Central memory CD8-positive, alpha-beta T cell (primary cell): ENCODE measurements around the gene VDAC2.
A peak's percentile ranks its signal among the peaks of the same experiment; 100 is the strongest.

Experiments used
- ATAC-seq: fragments of 150-1000 bp; cut with Tn5 transposase; replicated peaks from 2 replicates; pipeline ENCODE4 v1.10.0; 2022; ENCODE audit warnings: mild to moderate bottlenecking, moderate FRiP score, moderate number of reproducible peaks; ENCODE audit not compliant: poor library complexity, severe bottlenecking; ENCODE audit errors: extremely low read depth
- DNase-seq, 2 donors: peaks; one replicate each; pipeline ENCODE4 v3.0.0; 2021; ENCODE audit warnings: low spot score in 2 of 2
- H3K27ac Mint-ChIP-seq: one replicate; pipeline ENCODE4 v1.8.0; 2022; ENCODE audit warnings: low read depth, mild to moderate bottlenecking, moderate library complexity, mixed read lengths
- H3K27me3 Mint-ChIP-seq: one replicate; pipeline ENCODE4 v1.8.0; 2022; ENCODE audit warnings: mixed read lengths
- H3K36me3 Mint-ChIP-seq: one replicate; pipeline ENCODE4 v1.8.0; 2022; ENCODE audit warnings: mild to moderate bottlenecking, moderate library complexity, mixed read lengths; ENCODE audit not compliant: insufficient read depth
- H3K4me1 Mint-ChIP-seq: one replicate; pipeline ENCODE4 v1.8.0; 2022; ENCODE audit warnings: mixed read lengths
- H3K4me3 Mint-ChIP-seq: one replicate; pipeline ENCODE4 v1.8.0; 2022; ENCODE audit warnings: mild to moderate bottlenecking, moderate library complexity, mixed read lengths
- H3K9me3 Mint-ChIP-seq: one replicate; pipeline ENCODE4 v1.8.0; 2022; ENCODE audit warnings: mixed read lengths

Gene VDAC2

DNA sequence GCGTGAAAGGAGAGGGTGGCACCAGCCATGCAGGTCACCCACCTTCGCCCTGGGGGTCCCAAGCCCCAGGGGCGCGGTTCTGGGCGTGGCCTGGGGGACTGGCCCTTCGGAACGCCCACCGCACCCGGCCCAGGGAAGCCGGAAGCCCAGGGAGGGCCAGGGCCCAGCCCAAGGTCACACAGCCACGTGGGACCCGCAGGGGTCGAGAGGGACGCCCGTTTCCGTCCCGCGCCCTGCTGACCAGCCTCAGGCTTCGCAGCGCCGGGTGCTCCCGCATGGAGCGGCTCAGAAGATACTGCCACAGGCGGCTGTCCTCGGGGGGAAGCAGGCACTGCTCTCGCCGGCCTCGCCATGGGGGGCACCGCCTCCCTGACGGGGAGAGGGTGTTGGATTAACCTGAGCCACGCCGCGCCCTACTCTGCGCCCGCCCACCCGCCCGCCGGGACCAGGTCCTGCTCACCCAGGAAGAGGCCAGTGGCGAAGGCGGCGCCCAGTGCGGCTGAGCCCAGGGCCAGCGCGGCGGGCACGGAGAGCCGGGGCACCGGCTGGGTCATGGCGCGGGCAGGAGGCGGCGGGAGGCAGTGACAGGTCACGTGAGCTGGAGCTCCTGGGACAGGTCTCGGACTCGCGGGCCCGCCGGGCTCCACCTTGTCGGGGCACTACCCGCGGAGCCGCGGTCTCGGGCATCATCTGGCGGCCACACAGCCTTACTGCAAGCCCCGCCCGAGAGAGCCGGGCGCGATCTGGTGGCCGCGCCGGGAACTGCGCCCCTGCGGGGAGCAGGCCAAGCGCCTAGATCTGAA is 25.0 kb downstream of the VDAC2 start, which contains the start of gene COMTD1:
COMTD1 (minus strand) TSS at position 583 of the 803 bp plus-strand sequence; CDS start at position 554, 29 bp downstream.
- peak; percentile 67 for ATAC-seq
- Mint-ChIP-seq H3K4me1 (peaks cover 16% of the 10 kb centered on the region), H3K9me3 (no peaks in the 10 kb centered on the region), H3K4me3 (peak within 1 kb of the TSS; percentile 75), H3K27ac (peak within 1 kb of the TSS; percentile 62), H3K36me3 (peaks cover 28% of the 10 kb centered on the region), H3K27me3 (no peaks in the 10 kb centered on the region)
- DNase-seq: peak; percentile 88 to 92

DNA sequence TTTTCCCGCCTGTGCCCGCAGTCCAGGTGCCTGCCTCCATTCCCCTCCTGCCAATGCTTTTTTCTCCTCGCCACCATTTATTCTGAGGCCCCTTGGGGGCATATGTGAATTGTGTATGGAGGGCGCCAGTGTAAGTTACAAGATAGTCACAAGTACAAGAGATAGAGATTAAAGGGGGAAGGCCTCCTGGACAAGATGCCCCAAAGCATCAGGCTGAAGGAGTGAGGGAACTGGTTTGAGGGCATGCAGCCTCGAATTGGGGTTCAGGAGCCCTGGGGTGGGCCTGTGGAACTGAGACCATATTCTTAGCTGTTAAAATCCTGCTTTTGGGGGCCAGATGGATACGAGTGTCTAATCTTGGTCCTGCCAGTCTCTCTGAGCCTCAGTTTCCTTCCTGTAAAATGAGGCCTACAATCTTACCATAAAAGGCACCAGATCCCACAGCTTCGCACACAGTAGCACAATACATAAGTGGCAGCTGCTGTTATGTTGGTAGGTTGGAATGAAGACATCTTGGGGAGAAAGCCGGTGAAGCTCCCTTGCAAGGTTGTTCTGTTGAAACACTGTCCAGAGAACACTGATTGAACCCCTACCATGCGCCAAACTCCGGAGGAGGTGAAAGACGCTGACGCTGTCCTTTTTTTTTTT is 25.7 kb downstream of the VDAC2 start:
- H3K27me3 Mint-ChIP-seq: no peaks in the 10 kb centered on the region
- peaks cover 12% of the 10 kb centered on the region for H3K4me1 Mint-ChIP-seq
- peaks cover 21% of the 10 kb centered on the region for H3K36me3 Mint-ChIP-seq
- H3K27ac Mint-ChIP-seq: peak overlapping the region; percentile 62
- no peaks in the 10 kb centered on the region for H3K9me3 Mint-ChIP-seq
- DNase-seq: no peak
- peak overlapping the region; percentile 75 for H3K4me3 Mint-ChIP-seq
- ATAC-seq: no peak

DNA sequence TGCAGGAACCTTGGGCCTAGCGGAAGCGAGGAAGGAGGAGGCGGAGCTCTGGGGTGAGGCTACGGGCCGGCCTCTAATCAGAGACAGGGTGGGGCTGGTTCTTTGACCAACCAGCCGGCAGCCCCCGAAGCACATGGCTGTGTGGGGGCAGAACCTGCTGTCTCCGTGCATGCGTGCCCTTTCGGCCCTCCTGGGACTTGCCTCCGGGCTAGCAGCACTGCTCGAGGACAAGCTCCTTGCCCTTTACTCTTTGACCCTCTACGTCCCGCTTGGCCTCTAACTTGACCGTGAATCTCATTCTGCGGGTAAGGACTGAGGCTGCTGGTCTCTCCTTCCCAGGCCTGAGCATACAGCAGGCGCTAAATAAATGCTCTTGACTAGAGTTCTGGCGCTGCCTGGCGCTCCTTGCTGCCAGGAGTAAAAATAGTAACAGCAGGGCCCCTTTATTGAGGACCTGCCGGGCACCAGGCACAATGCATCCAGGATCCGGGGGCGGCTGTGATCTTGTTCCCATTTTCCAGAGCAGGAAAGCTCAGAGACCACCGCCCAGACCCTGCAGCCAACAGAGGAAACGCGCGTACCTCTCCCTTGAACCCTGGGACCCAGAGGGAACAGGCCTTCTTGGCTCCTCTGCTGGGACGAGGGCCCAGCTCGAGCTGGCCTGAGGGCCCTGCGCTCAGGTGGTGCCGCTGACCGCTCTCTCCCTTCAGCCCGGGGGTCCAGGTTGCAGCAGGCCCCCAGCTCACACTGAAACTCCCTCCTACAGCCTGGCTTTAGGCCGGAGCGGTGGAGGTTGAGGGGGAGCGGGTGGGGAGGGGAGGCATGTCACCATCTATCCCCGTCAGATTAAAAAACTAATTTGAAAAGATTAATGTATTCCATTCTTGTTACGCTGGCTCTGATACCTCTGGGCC is 27.8 kb downstream of the VDAC2 start:
- no peaks in the 10 kb centered on the region for H3K9me3 Mint-ChIP-seq
- no peak overlapping the region for H3K4me3 Mint-ChIP-seq
- DNase-seq (no peak), ATAC-seq (no peak)
- H3K36me3 Mint-ChIP-seq: peaks cover 5% of the 10 kb centered on the region
- H3K27me3 Mint-ChIP-seq: no peaks in the 10 kb centered on the region
- peaks cover 9% of the 10 kb centered on the region for H3K4me1 Mint-ChIP-seq
- H3K27ac Mint-ChIP-seq: no peak overlapping the region

DNA sequence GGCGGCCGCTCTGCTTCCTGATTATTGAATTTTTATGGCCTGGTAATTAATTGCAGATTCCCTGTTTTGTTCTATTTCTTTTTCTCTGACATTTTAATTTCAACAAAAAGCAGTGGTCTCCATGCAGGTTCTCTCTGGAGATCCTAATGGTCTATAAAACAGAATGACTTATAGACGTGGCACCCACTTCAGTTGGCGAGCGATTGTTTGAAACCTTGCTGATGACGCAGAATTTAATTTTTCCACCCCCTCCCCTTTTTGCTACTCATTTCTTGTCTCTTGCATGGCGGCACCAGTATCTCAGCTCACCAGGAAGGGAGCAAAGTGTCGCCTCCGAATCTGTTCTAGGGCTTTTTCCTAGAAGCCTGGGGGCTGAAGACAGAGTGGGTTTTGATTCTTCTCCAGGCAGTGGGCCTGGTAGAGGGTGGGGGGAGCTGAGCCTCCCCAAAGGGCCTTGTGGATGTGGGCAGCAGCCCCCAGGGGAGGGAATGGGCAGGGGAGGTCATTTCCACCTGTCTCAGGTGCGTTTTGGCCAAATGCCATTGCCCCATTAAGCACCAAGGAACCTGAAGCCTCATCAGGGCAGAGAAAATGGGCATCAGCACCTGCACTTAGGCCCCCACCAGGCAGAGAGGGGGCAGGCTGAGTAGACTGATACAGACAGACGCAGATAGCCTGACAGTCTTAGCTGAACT is 28.6 kb downstream of the VDAC2 start:
- ATAC-seq: no peak
- Mint-ChIP-seq H3K27ac (no peak overlapping the region), H3K36me3 (no peaks in the 10 kb centered on the region), H3K27me3 (no peaks in the 10 kb centered on the region), H3K4me1 (peaks cover 5% of the 10 kb centered on the region), H3K9me3 (no peaks in the 10 kb centered on the region), H3K4me3 (no peak overlapping the region)
- no peak for DNase-seq

DNA sequence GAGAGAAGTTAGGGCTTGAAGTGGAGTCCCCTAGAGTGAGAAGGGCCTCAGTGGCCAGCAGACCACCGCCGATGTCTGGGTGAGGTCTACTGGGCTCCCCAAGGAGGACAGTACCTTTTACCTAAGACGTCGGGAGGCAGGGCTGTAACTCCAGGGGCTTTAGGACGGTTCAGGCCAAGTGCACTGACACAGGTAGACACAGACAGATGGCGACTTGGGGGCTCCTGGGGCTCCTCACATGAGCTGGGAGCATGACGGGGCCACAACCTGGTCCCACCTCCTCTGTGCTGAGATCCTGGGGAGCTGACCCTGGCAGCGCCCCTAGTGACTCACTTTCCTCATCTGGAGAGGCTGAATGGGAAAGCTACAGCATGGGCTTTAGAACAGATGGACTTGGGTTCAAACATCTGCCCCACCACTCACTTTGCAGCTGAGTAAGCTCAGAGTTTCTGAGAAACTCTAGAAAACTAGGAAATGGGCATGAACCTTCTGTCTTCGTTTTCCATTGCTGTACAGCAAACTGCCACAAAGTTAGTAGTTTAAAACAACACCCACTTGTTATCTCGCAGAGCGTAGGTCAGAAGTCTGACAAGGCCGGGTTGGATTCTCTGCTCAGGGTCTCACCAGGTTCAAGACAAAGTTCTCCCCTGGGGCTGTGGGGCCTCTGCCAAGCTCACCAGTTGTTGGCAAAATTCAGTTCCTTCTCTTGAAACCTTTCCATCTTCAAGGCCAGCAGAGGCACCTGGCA is 29.9 kb downstream of the VDAC2 start:
- Mint-ChIP-seq H3K27me3 (no peaks in the 10 kb centered on the region), H3K4me1 (peaks cover 5% of the 10 kb centered on the region), H3K36me3 (no peaks in the 10 kb centered on the region), H3K4me3 (no peak overlapping the region), H3K27ac (no peak overlapping the region), H3K9me3 (no peaks in the 10 kb centered on the region)
- DNase-seq: no peak
- no peak for ATAC-seq

DNA sequence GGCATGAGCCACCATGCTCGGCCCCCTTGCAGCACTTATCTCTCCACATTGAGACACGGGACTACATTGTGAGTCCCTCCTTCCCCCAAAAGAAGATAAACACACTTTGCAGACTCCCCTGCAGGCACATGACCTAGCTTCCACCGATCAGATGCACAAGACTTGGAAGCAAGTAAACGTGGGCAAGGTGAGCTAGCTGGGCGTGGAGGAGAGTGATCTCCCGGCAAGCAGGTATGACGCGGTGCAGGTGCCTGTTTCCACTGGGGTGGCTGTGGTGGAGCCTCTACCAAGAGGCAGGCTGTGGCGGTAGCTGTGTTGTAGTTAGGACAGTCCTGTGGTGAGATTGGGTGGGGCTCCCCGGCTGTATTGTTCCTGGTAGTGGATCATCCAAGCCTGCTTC is 32.8 kb downstream of the VDAC2 start:
- H3K27me3 Mint-ChIP-seq: no peaks in the 10 kb centered on the region
- DNase-seq: no peak
- H3K9me3 Mint-ChIP-seq: no peaks in the 10 kb centered on the region
- no peak overlapping the region for H3K27ac Mint-ChIP-seq
- no peak overlapping the region for H3K4me3 Mint-ChIP-seq
- no peaks in the 10 kb centered on the region for H3K36me3 Mint-ChIP-seq
- H3K4me1 Mint-ChIP-seq: no peaks in the 10 kb centered on the region
- ATAC-seq: no peak

DNA sequence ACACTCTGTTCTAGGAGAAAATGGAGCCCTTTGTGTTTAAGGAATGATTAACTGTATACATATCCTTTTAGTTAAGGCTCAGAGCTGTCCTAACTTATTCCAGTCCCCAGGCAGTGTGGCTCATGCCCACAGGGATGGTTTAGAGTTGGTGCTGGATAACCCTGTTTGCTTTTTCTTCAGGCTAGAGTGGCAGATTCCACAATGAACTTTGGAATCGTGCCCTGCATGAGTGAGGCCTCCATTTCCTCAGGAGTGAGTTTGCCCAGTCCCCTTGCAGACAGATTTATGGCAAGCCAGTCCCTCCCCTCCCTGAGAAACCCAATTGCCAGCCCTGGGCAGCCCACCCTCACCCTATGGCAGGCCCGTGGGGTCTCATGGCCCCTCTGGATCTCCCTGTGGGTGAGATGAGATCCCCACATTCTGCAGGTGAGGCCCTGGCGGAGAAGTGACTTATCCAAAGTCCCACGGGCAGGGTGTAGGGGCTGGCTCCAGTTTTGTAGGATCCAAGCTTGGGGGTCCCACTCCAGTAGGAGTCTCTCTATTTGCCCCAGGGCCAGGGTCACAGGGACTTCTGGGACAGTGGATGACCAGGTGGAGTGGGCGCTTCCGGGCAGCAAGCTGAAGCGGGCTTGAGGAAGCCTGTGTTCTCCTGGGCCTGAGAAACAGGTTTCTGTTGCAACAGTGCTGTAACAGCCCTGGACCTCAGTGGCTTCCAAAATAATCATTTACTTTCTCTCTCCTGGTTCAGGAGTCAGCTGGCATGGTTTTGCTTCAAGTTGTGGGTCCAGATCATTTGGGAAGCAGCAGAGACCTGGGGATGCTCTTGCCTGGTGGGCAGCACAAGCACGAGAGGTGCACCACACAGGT is 34.1 kb downstream of the VDAC2 start:
- Mint-ChIP-seq H3K27ac (no peak overlapping the region), H3K4me3 (no peak overlapping the region), H3K9me3 (no peaks in the 10 kb centered on the region), H3K36me3 (no peaks in the 10 kb centered on the region), H3K4me1 (no peaks in the 10 kb centered on the region), H3K27me3 (no peaks in the 10 kb centered on the region)
- ATAC-seq: no peak
- DNase-seq: no peak

DNA sequence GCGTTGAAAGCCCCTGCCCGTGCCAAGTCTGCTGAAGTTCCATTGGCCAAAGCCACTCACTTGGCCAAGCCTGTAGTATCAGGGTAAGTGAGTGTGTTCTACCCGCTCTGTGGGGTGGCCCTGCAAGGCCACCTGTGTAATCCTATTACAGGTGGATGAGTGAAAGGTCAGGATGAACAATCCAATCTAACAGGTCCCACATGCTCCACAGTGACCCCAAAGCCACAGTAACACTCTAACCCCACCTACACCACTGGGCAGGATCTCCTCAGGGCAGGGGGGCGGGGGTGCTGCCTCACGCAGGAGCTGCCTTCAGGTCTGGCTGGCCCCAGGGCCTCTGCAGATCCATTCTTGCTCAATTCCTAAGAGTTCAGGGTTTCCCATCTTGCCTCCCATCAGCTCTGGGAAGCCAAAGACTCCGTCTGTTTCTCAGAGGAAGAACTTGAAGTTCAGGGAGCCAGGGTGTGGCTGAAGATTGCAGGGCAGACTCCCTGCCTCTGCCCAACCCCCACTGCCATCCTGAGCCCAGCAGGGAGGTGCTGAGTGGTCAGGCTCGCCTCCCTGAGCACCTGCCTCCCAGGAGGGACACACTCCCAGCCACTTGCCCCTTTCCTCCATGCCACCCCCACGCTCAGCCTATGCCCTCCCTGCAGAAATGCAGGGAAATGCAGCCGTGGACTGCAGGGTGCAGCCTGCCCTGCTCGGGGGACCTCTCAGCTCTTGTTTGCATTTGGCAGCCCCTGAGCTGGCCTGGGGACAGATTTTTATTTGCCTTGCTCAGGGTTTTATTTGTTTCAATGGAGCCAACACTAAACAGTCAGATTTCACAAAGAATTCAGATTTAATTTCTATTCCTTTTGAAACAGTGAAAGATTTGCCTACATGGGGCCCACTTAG is 35.0 kb downstream of the VDAC2 start:
- ATAC-seq (no peak), DNase-seq (no peak)
- Mint-ChIP-seq H3K27me3 (no peaks in the 10 kb centered on the region), H3K36me3 (no peaks in the 10 kb centered on the region), H3K4me1 (no peaks in the 10 kb centered on the region), H3K4me3 (no peak overlapping the region), H3K9me3 (no peaks in the 10 kb centered on the region), H3K27ac (no peak overlapping the region)

DNA sequence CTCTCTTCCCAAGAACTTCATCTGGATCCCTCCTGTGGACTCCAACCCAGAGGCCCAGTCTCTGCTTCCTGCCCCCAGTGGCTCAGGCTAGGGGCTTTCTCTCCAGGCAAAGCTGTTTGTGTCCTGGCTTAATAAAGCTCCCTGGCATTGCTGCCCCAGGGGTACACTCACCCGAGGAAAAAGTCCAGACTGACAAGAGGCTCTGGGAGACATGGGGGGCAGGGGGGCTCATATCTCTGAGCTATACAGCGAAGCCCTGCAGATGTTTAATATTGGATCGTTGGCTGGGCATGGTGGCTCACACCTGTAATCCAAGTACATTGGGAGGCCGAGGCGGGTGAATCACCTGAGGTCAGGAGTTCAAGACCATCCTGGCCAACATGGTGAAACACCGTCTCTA is 35.9 kb downstream of the VDAC2 start:
- Mint-ChIP-seq H3K4me1 (no peaks in the 10 kb centered on the region), H3K9me3 (no peaks in the 10 kb centered on the region), H3K27me3 (no peaks in the 10 kb centered on the region), H3K36me3 (no peaks in the 10 kb centered on the region), H3K4me3 (no peak overlapping the region), H3K27ac (no peak overlapping the region)
- no peak for ATAC-seq
- DNase-seq: no peak

DNA sequence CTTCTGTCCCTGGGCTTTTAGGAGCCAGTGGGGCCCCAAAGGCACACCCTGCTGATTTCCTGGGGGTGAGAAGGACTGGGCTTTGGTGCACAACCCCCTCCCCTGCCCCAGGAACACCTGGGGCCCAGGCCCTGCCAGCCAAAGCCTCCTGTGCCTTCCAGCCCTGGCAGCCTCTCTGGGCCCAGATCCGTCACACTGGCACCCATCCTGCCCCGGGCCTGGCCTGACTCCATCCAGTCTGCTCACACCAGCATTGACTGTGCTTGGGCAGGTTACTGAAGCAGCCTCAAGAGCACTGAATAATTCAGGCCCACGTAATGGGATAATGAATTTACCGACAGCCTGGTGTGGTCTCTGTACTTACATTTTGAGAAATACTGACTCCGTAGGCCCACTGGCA is 37.2 kb downstream of the VDAC2 start:
- Mint-ChIP-seq H3K9me3 (peaks cover 5% of the 10 kb centered on the region), H3K27me3 (no peaks in the 10 kb centered on the region), H3K27ac (no peak overlapping the region), H3K36me3 (no peaks in the 10 kb centered on the region), H3K4me3 (no peak overlapping the region), H3K4me1 (no peaks in the 10 kb centered on the region)
- ATAC-seq (no peak), DNase-seq (no peak)
